Osteoblast (primary cell): ENCODE results near the gene SSU72. TPM values are rescaled to one million over a fixed set of nuclear protein-coding genes. Genes with fewer than 3 reads are reported as not detected.
A peak's percentile ranks its signal among the peaks of the same experiment; 100 is the strongest.
"Not testable (repeated sequence)": the region's sequence is repeated elsewhere in the genome, so short reads cannot be mapped to it uniquely, and the experiment has no call there.

Source experiments
- DNase-seq: peaks from one replicate; pipeline ENCODE4 v3.0.0; 2011; ENCODE audit warnings: low spot score, mixed read lengths; ENCODE audit not compliant: insufficient read length; ENCODE audit errors: missing footprints
- H2AFZ ChIP-seq: 2 replicates; pipeline ENCODE4 v1.6.0; 2011; ENCODE audit warnings: mild to moderate bottlenecking, low read length
- H3K27ac ChIP-seq: 2 replicates; pipeline ENCODE4 v1.5.1; 2011; ENCODE audit warnings: mild to moderate bottlenecking, low read depth, low read length, moderate library complexity
- H3K27me3 ChIP-seq: 2 replicates; pipeline ENCODE4 v1.6.0; 2012; ENCODE audit warnings: mild to moderate bottlenecking, control low read depth, inconsistent platforms, low read length, moderate library complexity; ENCODE audit not compliant: insufficient read depth
- H3K36me3 ChIP-seq: 2 replicates; pipeline ENCODE4 v1.5.1; 2011; ENCODE audit warnings: mild to moderate bottlenecking, low read length, control low read depth, moderate library complexity; ENCODE audit not compliant: insufficient read depth
- H3K4me1 ChIP-seq: 2 replicates; pipeline ENCODE4 v1.5.1; 2011; ENCODE audit warnings: mild to moderate bottlenecking, low read length, control low read depth, moderate library complexity; ENCODE audit not compliant: insufficient read depth
- H3K4me2 ChIP-seq: 2 replicates; pipeline ENCODE4 v1.6.0; 2011; ENCODE audit warnings: mild to moderate bottlenecking, low read length; ENCODE audit not compliant: insufficient read depth
- H3K4me3 ChIP-seq: fragments of 200-600 bp; sonication (generic); 3 replicates; pipeline ENCODE4 v1.5.1; 2012; ENCODE audit warnings: mild to moderate bottlenecking, low read length, inconsistent platforms; ENCODE audit not compliant: insufficient read depth
- H3K79me2 ChIP-seq: 2 replicates; pipeline ENCODE4 v1.6.0; 2012; ENCODE audit warnings: mild to moderate bottlenecking, low read length, control low read depth, inconsistent platforms; ENCODE audit not compliant: insufficient read depth
- H3K9me3 ChIP-seq: 2 replicates; pipeline ENCODE4 v1.5.1; 2011; ENCODE audit warnings: low read depth, low read length, control low read depth
- H4K20me1 ChIP-seq: 2 replicates; pipeline ENCODE4 v1.6.0; 2012; ENCODE audit warnings: mild to moderate bottlenecking, low read length, control low read depth; ENCODE audit not compliant: insufficient read depth
- total RNA-seq: library from RNA; depleted of rRNA; stranded (reverse); fragments of >200 nt; gene quantifications from 2 replicates; pipeline ENCODE4 v1.2.3, GENCODE V29; 2012
- TF ChIP-seq, protein P1 (sequence below): IDR thresholded peaks from 2 replicates; pipeline ENCODE4 v1.5.1; 2011; ENCODE audit warnings: mild to moderate bottlenecking, low read depth, low read length, moderate library complexity; ENCODE audit errors: extremely low read depth

Gene SSU72
- total RNA-seq, 1 donor, result 73.1 TPM

- peaks cover 16% of the 10 kb centered on the region for H3K36me3 ChIP-seq
- H4K20me1 ChIP-seq, result peaks cover 16% of the 10 kb centered on the region
- H3K9me3 ChIP-seq, result no peaks in the 10 kb centered on the region
- H3K4me1 ChIP-seq, result no peaks in the 10 kb centered on the region
- TF ChIP-seq, protein P1, sequence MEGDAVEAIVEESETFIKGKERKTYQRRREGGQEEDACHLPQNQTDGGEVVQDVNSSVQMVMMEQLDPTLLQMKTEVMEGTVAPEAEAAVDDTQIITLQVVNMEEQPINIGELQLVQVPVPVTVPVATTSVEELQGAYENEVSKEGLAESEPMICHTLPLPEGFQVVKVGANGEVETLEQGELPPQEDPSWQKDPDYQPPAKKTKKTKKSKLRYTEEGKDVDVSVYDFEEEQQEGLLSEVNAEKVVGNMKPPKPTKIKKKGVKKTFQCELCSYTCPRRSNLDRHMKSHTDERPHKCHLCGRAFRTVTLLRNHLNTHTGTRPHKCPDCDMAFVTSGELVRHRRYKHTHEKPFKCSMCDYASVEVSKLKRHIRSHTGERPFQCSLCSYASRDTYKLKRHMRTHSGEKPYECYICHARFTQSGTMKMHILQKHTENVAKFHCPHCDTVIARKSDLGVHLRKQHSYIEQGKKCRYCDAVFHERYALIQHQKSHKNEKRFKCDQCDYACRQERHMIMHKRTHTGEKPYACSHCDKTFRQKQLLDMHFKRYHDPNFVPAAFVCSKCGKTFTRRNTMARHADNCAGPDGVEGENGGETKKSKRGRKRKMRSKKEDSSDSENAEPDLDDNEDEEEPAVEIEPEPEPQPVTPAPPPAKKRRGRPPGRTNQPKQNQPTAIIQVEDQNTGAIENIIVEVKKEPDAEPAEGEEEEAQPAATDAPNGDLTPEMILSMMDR, result no peak
- peaks cover 21% of the 10 kb centered on the region for H3K79me2 ChIP-seq
- no peak overlapping the region for H3K4me2 ChIP-seq
- H2AFZ ChIP-seq, result no peak overlapping the region
- H3K4me3 ChIP-seq, result no peak overlapping the region
- no peak overlapping the region for H3K27ac ChIP-seq
- DNase-seq, result peak; percentile 92
- H3K27me3 ChIP-seq, result no peaks in the 10 kb centered on the region
Observed at GRCh38 chr1:1536019-1536937, 38.4 kb downstream of the SSU72 start.

- H3K9me3 ChIP-seq, result no peaks in the 10 kb centered on the region
- H4K20me1 ChIP-seq, result peaks cover 16% of the 10 kb centered on the region
- peaks cover 14% of the 10 kb centered on the region for H3K36me3 ChIP-seq
- peak; percentile 86 for DNase-seq
- H3K4me2 ChIP-seq, result no peak overlapping the region
- no peaks in the 10 kb centered on the region for H3K27me3 ChIP-seq
- H3K4me1 ChIP-seq, result no peaks in the 10 kb centered on the region
- no peak overlapping the region for H3K27ac ChIP-seq
- no peak overlapping the region for H2AFZ ChIP-seq
- peaks cover 21% of the 10 kb centered on the region for H3K79me2 ChIP-seq
- no peak overlapping the region for H3K4me3 ChIP-seq
- TF ChIP-seq, protein P1, result no peak
Observed at GRCh38 chr1:1535201-1536018, 39.3 kb downstream of the SSU72 start.

DNA sequence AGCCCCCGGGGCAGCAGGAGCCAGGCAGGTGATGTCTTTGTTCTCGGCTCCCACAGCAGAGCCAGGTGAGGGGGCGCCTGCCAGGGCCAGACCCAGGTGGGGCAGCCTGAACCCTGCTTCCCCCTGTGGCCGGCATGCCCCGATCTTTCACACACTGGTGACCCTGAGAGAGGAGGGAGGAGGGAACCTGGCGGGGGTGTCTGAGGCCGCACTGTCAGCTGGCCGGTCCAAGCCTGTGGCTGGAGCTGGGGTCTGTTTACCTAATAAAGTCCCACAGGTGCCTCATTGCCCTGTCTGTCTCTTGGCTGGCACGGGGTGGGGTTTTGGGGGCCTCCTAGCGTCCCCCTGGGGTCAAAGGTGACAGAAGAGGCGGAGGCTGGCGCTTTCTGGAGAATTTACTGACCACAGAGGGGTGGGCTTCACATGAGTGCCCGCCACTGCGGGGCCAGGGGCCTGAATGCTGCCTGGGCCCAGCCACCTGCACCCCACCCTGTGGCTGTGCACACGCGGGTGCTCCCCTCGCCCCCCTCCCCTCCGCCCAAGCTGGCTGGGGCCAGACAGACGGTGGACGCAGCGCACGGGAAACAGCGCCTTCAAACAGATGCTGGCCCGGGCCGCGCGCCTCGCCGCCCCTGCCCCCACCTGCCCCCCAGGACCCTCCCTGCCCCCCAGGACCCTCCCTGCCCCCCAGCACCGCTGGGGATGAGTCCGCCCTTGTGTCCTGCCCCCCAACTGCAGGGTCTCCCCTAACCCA is 40.1 kb downstream of the SSU72 start:
- TF ChIP-seq, protein P1, result no peak
- no peak overlapping the region for H3K4me2 ChIP-seq
- DNase-seq, result peak; percentile 85
- H3K4me1 ChIP-seq, result no peaks in the 10 kb centered on the region
- H3K79me2 ChIP-seq, result peaks cover 21% of the 10 kb centered on the region
- peaks cover 19% of the 10 kb centered on the region for H3K36me3 ChIP-seq
- H4K20me1 ChIP-seq, result peaks cover 16% of the 10 kb centered on the region
- H3K9me3 ChIP-seq, result no peaks in the 10 kb centered on the region
- no peak overlapping the region for H3K4me3 ChIP-seq
- no peak overlapping the region for H2AFZ ChIP-seq
- no peak overlapping the region for H3K27ac ChIP-seq
- no peaks in the 10 kb centered on the region for H3K27me3 ChIP-seq

- not testable (repeated sequence) for H3K4me3 ChIP-seq, H3K9me3 ChIP-seq, H3K4me2 ChIP-seq, H3K27me3 ChIP-seq, H3K27ac ChIP-seq, H2AFZ ChIP-seq, H3K4me1 ChIP-seq
- peak; percentile 86 for DNase-seq
- Histone ChIP-seq H4K20me1 (peaks cover 16% of the 10 kb centered on the region), H3K79me2 (peaks cover 15% of the 10 kb centered on the region), H3K36me3 (peaks cover 20% of the 10 kb centered on the region)
Observed at GRCh38 chr1:1533894-1534291, 40.8 kb downstream of the SSU72 start.

GRCh38 chr1:1533176-1533893 is 41.3 kb downstream of the SSU72 start:
- not testable (repeated sequence) for H3K27me3 ChIP-seq, H2AFZ ChIP-seq, H3K27ac ChIP-seq, H3K9me3 ChIP-seq, H3K4me1 ChIP-seq, H3K4me3 ChIP-seq, H3K4me2 ChIP-seq
- DNase-seq, result peak; percentile 68
- Histone ChIP-seq H3K36me3 (peaks cover 24% of the 10 kb centered on the region), H4K20me1 (peaks cover 12% of the 10 kb centered on the region), H3K79me2 (peaks cover 11% of the 10 kb centered on the region)
